HG03457 (cell line): Measurements from ENCODE around the gene ARID5A.
"Not testable (repeated sequence)": the region's sequence is repeated elsewhere in the genome, so short reads cannot be mapped to it uniquely, and the experiment has no call there.

Experiments
- ATAC-seq: cut with Tn5 transposase; IDR thresholded peaks from one replicate; pipeline ENCODE4 v1.9.1; 2021; ENCODE audit warnings: moderate number of reproducible peaks; ENCODE audit not compliant: unreplicated experiment

The ARID5A gene

DNA sequence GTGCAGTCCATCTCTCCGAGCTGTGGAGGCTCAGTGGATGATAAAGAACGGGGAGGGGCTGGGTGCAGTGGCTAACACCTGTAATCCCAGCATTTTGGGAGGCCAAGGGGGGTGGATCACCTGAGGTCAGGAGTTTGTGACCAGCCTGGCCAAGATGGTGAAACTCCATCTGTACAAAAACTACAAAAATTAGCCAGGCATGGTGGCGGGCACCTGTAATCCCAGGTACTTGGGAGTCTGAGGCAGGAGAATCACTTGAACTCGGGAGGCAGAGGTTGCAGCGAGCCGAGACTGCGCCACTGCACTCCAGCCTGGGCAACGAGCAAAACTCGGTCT, 17.4 kb downstream of the ARID5A start:
- not testable (repeated sequence) for ATAC-seq

DNA sequence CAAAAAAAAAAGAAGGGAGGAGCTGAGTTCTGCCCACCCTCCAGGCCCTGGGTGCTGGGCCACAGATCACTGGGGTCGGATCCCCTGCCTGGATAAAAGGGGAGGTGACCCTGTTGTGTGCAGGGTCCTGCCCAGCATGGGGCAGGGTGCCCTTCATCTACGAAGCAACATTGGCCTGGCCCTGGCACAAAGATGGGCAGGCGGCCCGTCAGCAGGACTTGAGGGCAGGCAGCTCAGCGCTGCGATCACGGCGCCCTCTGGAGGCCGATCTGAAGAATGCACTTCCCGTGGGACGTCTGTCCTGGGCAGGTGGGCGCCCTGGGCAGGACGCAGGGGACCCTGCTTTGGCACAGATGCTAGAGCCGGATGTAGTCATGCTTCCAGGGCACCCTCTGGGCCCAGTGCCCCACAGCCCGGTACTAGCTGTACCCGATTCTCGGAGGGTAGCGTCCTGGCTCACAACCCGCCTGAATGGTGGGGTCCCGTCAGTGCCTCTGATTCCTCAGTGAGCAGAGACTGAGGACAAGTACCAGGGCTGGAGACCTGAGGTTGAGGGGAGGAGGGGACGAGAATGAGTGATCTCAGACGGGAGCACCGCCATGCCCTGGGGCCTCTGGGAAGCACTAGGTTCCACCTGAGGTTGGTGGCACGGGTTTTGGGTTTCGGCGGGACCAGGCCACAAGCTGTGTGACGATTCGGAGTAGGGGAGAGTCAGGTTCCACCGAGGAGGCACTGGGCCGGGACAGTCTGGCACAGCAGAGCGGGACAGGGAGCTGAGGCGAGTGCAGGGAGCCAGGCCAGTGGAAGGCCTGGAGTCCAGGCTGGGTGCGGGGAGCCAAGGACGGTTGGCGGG, 18.0 kb downstream of the ARID5A start:
- ATAC-seq, result no peak

DNA sequence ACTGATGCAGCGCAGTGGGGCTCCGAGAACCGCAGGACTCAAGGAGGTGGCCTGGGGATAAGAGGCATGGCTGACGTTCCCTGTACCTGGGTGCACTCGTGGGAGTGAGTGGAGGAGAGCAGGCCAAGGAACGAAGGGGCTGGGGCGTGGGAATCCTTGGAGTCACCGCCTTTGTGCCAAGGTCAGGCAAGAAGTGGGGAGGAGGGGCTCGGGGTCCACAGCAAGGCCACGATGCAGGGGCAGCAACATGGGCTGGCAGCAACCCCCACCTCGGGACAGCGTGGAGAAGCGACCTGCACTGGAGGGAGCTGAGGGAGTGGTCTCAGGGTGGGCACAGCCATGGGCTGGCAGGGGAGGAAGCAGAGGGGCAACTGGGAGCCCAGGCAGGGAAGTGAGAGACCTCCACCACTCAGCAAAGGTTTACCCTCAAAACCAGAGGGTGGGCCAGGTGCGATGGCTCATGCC, 18.6 kb downstream of the ARID5A start:
- ATAC-seq, result no peak

DNA sequence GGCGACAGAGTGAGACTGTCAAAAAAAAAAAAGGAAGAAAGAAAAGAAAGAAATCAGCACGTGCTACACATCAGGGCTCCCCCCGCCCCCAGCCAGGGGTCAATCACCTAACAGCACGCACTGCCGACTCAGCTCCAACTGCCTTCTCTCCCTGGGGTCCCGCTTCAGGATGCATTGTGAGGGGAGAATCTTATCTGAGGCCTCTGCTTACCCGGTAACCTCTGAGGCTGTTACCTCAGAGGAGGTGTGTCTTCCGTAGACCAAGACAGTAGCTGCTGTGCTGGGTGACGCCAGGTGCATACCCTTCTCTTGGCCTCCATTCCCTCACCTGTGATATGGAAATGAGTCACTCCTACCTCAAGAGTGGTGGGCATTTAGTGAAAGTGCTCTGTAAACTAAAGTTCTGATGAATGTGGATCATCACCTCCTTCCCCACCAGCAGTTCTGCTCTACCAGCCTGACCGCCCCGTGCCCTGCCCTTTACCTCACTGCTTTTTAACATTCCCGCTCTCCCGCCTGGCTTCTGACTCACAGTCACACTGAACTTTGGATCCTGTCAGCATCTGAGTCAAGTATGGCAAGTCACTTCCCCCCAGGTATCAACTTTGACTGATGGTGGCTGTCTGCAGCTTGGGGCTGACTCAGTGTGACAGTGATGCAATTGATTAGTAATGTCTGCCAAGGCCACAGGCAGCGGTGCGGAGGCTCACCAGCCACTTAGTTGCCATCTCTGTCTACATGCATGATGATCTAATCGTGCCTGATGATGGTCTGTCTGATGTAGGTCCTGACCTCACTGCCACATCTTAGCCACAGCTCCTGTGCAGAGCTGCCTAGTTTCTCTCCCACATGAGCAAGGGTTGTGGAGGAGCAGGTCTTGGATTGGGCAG, 20.1 kb downstream of the ARID5A start:
- no peak for ATAC-seq

DNA sequence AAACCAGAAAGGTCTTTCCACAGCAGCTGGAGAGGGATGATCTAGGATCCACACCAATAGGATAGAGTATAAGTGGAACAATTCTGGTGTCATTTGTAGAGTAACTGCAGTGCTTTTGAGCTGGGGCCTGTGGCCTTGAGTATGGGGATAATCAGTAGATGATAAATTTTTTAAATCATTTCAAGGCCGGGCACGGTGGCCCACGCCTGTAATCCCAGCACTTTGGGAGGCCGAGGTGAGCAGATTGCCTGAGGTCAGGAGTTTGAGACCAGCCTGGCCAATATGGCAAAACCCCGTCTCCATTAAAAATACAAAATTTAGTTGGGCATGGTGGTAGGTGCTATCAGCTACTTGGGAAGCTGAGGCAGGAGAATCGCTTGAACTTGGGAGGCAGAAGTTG, 20.9 kb downstream of the ARID5A start:
- ATAC-seq, result not testable (repeated sequence)

DNA sequence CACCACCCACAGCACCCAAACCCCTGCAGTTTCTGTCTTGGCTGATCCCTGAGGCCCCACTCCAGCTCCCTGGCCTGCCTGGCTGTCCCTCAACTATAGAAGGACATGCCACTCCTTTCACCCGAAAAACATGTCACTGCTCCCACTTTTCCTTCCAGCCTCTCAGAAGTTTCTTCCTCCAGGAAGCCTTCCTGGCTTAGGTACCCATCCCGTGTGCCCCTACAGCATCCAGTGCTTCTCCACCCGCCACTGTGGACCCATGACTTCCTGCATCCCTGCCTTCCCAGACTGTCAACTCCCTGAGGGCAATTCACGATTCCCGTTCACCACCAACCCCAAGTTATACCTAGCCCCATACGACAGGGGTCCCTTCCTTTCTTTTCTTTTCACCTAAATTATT, 21.5 kb downstream of the ARID5A start:
- ATAC-seq, result no peak

DNA sequence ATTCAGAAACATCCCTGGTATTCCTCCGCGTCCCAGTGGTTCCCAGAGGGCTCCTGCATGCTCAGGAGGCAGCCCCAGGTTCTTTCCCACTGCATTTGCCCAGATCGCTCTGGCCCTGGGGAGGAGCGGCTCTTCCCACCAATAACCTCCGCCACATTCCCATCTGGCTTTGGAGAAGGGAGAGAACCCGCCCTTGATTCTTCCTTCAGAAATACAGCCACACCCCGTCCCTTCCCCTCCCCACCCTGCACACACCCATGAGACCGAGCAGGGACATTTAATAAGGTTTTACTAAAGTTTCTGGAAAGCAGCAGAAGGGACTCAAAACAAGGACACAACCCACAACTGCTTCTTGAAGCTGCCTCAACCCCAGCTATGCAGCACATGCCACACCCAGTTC, 21.9 kb downstream of the ARID5A start:
- no peak for ATAC-seq

DNA sequence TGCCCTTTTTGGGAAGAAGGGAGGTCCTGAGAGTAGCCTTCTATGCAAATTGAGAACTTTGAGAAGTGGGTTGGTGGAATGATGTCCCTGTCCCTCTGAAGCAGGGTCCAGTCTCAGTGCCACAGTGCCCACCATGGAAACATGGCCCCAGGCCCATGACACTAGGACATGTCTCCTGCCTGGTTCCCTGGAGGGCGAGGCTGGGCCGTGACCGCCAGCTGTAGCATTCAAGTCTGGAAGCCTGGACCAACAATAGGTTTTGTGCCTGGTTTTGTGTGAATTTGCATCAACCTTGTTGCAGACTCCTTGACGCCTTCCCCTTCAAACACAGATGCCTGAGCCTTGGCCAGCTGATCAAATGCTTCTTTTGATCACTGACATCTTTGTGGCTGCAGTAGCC, 27.5 kb downstream of the ARID5A start:
- no peak for ATAC-seq

DNA sequence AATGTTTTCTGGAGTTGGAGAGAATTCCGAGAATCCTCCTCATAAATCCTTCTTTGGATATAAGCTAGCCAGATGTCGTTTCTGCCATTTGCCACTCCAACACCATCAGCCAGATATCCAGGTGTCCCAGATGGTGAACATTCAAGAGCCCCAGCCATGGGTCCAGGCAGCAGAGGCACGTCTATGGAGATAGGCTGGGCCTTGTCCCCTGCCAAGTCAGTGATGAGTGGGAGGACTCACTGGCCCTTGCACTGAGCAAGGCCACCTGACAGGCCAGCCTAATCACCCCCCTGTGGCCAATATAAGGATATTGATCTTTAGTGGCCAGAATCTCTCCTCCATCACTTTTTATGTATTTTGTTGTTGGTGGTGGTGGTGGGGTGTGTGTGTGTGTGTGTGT, 28.0 kb downstream of the ARID5A start:
- ATAC-seq, result no peak

DNA sequence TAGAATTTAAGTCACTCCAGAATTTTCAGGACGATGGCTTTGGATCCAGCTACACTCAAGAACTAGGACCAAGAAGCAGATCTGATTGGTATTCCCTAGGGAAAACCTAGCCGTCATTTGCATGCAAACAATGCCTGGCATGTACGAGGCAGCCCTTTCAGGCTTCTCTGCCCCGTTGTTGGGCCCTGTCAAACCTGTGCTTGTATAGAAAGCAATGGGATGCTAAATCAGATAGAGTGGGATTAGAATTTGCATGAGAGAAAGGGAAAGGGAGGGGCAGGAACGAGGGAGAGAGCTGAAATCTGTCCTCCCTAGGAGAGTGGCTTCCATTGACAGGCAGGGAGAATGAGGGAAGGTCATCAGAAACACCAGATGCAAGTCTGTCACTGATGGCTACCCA, 28.6 kb downstream of the ARID5A start:
- ATAC-seq, result no peak

DNA sequence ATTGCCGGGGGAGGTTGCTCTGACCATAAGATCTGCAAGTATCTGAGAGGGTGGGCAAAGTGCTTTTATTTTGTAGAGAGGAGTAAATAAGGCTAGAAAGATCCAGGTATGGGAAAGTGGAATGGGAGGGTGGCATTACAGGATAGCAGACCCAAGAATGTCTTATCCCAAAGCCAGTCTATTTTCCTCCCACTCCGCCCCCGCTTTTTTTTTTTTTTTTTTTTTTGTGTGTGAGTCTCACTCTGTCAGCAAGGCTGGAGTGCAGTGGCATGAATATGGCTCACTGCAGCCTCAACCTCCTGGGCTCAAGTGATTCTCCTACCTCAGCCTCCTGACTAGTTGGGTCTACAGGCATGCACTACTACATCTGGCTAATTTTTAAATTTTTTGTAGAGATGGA, 31.5 kb downstream of the ARID5A start:
- ATAC-seq, result no peak

DNA sequence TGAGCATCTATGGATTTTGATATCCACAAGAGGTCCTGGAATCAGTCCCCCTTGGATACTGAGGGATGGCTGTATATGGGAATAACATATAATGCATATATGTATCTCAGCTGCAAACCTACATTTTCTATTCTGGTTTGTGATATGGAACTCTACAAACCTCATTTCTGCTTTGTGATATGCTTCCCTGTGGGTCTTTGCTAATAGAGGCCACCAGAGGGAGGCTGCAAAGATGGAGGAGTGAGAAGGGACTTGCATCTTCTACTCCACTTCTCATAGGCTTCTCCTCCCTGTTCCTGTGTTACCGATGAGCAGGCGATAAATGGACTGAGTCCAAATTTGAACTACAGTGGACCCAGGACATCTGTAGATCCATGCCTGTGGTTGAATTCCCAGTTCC, 37.8 kb downstream of the ARID5A start:
- ATAC-seq, result no peak

DNA sequence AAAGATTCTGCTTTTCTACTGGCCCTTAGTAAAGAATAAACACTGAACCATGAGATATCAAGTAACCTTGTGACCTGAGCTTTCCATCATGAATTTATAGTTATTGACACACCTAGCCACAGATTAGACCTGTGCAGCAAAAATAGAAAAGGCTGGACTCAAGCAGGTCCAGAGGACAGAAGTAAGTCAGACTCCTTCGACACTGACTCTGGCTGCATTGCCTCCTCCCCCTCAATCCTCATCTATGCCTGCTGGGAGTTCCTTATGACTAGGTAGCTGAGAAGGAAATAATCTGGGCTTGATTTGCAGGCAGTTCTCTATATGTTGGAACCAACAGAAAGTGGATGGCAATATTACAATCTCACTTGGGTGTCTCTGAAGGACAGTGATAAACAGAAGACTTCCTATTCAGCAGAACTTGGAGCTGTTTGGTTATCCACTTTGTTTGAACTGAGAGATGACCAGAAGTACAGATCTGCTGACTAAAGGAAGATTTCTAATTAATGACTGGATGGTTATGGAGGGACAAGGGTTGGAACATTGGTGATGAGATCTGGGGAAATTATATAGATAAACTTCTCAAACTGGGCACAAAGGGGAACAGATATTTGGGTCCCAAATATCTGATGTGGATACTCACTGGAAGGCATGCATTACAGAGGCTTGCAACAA, 39.4 kb downstream of the ARID5A start:
- no peak for ATAC-seq

DNA sequence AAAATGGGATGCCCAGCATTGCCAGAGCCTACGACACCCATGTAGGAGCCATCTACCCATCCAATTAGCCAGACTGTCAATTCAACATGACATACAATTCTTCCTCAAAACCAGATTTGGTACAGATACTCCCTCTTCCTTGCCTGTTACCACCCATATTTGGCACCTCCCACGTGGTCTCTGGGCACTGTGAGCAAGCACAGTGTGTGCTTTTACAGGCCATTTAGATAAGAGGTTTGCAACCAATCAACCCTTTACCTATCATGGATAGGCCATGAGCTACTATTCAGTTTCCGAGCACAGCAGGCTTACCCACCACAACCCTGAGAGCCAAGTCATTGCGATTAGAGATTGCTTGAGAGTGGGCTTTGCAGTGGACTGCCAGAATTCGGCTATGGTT, 40.9 kb downstream of the ARID5A start:
- ATAC-seq, result no peak

DNA sequence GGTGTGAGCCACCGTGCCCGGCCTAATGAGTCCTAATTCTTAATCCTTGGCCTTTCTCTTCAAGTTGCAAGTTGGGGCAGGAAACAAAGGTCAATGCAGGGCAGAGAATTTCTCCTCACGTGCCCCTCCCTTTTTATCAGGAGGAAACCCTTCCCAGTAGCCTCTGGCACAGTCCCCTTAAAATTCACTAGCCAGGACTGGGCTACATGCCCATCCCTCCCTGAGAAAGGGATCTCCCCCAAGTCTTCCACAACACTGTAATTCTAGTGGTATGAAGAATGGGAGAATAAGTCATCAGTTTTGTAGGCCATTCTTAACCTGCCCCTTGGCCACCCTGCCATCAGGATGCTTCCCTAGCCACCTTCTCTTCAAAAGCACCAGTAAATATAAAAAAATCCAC, 42.2 kb downstream of the ARID5A start:
- no peak for ATAC-seq

DNA sequence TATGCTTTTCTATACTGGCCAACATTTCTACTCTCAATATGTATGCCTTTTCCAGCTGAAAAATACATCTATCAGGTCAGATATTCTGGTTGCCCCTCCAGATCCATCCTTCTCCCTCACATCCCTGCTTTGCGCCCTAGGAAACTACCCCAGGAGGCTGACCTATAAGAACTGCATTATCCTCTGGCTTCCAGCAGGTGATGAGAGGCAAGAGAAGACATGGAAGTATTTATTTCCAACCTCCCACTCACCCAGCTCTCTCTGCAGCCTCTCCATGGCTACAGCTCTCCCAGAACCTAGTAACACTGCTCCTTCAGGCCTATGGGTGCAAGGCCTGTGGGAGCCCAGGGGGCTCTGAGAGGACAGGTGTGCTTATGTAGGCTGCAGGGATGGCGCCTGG, 42.9 kb downstream of the ARID5A start:
- no peak for ATAC-seq

DNA sequence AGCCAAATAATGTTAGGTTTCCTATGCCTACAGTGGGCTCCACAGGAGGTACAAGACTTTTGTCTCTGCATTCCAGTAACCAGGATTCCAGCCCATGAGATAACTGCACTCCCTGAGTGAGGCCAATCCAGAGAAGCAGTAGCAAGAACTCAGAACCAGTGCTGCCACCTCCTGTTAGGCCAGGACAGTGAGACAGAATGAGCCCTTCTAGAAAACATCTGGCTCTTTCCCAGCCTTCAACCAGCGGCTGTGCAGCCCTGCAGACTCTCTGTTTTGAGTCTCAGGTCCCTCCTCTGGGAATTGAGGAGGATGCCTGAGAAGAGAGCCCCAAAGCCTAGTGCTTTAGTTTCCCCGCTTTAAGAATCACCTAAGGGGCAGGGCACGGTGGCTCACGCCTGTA, 44.2 kb downstream of the ARID5A start:
- no peak for ATAC-seq

DNA sequence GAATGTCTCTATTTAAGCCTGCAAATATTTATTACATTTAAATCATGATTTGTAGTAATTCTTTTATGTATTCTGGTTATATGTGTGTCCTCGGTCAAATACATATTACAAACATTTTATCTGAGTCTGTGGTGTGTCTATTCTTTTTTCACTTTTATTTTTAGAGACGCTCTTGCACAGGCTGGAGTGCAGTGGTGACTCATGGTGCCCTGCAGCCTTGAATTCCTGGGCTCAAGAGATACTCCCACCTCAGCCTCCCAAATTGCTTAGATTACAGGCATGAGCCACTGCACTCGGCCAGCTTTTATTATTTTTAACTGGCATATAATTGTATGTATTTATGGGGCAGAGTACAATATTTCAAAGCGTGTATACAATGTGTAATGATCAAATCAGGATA, 47.5 kb downstream of the ARID5A start:
- no peak for ATAC-seq

DNA sequence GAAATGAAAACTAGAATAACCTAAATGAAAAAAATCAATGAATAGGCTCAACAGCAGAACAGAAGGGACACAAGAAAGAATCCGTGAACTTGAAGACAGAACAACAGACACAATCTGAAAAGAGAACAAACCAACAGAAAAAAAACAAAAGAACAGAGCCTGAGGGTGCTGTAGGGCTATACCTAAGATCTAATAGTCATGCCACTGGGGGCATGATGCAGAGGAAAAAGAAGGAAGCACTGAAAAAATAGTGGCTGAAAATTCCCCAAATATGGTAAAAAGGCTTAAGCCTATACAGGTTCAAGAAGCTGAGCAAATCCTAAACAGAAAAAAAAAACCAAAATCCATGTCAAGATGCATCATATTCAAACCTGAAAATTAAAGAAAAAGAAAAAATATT, 51.3 kb downstream of the ARID5A start:
- no peak for ATAC-seq

DNA sequence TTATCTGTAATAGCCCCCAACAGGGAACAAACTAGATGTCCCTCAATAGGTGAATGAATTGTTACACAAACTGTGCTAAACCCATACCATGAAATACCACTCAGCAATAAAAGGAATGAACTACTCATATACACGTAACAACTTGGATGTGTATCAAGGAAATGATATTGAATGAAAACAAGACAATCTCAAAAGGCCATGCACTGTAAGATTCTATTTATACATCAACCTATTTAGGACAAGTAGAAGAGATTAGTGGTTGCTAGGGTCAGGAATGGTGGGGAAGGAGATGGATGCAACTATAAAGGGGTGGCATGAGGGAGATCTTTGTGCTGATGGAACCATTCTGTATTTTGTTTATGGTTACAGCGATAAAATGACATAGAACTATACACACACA, 54.5 kb downstream of the ARID5A start:
- ATAC-seq, result no peak

DNA sequence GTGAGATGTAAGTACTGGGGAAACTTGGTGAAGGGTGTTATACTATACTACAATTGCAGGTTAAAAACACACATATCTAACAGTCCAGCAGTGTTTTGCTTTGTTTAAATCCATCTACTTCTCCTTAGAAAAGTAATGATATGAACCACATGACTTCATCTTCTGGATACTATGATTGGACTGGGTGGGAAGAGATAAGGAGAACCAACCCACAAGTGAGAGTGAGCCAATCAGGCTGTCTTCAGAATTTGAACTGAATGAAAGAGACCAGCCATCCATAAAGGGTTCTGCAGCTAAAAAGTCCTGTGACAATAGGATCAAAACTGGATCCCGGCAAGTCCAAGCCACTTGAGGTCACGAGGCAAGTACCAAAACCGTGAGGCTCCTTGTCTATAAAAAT, 54.9 kb downstream of the ARID5A start:
- ATAC-seq, result no peak

DNA sequence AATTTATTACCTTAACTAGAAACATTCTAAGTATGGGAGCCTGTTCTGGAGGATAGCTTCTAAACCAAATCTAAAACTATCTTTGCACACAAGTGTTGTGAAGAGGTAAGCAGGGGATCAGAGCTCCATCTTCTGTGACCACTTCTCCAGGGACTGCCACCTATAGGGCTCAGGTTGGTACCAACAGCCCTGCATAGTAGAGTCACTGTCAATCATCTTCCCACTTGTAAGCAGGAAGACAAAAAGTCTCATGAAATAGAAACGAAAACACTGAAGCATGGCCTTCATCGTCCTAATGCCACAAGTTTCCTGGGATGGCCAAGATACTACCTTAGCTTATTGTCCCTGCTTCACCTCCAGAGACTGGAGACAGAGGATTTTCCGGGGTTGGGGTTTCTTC, 57.7 kb downstream of the ARID5A start:
- no peak for ATAC-seq
